Transverse colon (tissue), 3 donors: ENCODE measurements around the gene MTNR1B.

Experiments
- EP300 ChIP-seq: sonication (generic); formaldehyde crosslinking; IDR thresholded peaks from one replicate; pipeline ENCODE4 v1.6.1; 2017; ENCODE audit warnings: antibody characterized with exemption, low read depth
- POLR2A ChIP-seq: fragments of 450-650 bp; IDR thresholded peaks from one replicate; pipeline ENCODE4 v1.6.1; 2016; ENCODE audit warnings: antibody characterized with exemption, mild to moderate bottlenecking, moderate library complexity
- TF ChIP-seq, protein P1 (sequence below), 5 experiments: fragments of 200-600 bp in 3 of 5; fragments of 450-650 bp in 2 of 5; sonication (generic) in 3 of 5; IDR thresholded peaks; 1 replicate in 2 of 5; 2 replicates in 3 of 5; pipeline ENCODE4 v1.5.1; 2016 to 2017; ENCODE audit warnings: antibody characterized with exemption in 5 of 5, inconsistent platforms in 3 of 5, mild to moderate bottlenecking in 2 of 5, moderate library complexity in 1 of 5

DNA sequence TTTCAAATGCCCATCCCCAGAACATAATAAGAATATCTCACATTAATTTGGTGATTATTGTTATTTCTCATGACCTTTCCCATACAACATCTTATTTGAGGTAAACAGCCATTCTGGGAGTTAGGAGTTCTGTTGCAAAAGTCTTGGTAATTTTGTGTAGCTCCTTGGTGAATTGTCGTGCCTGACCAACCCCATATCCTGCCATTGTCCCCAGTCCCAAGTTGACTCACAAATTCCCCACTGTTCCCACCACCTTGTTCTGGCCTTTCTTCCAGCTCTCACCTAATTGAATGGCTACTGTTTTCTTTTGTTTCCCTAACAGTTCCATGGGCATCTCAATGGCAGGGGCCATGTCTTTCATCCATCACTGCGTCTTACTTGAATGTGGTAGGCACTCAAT is 8.0 kb downstream of the MTNR1B start:
- TF ChIP-seq, protein P1, sequence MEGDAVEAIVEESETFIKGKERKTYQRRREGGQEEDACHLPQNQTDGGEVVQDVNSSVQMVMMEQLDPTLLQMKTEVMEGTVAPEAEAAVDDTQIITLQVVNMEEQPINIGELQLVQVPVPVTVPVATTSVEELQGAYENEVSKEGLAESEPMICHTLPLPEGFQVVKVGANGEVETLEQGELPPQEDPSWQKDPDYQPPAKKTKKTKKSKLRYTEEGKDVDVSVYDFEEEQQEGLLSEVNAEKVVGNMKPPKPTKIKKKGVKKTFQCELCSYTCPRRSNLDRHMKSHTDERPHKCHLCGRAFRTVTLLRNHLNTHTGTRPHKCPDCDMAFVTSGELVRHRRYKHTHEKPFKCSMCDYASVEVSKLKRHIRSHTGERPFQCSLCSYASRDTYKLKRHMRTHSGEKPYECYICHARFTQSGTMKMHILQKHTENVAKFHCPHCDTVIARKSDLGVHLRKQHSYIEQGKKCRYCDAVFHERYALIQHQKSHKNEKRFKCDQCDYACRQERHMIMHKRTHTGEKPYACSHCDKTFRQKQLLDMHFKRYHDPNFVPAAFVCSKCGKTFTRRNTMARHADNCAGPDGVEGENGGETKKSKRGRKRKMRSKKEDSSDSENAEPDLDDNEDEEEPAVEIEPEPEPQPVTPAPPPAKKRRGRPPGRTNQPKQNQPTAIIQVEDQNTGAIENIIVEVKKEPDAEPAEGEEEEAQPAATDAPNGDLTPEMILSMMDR (IDR thresholded peaks at IDR 0.05), result no peak
- no peak for TF ChIP-seq EP300
- TF ChIP-seq POLR2A, result no peak
